HG03378 (cell line): Measurements from ENCODE around the gene REX1BD.
"Not testable (repeated sequence)": the region's sequence is repeated elsewhere in the genome, so short reads cannot be mapped to it uniquely, and the experiment has no call there.

Experiments
- ATAC-seq: cut with Tn5 transposase; IDR thresholded peaks from one replicate; pipeline ENCODE4 v1.9.1; 2021; ENCODE audit warnings: mild to moderate bottlenecking, moderate library complexity; ENCODE audit not compliant: unreplicated experiment

Gene REX1BD

GRCh38 chr19:18588611-18589379 lies at the start of gene REX1BD:
Gene REX1BD, plus strand, starts transcription at chr19:18588798. Its CDS starts 4 bp downstream, at chr19:18588802.
- peak; percentile 69 for ATAC-seq

DNA sequence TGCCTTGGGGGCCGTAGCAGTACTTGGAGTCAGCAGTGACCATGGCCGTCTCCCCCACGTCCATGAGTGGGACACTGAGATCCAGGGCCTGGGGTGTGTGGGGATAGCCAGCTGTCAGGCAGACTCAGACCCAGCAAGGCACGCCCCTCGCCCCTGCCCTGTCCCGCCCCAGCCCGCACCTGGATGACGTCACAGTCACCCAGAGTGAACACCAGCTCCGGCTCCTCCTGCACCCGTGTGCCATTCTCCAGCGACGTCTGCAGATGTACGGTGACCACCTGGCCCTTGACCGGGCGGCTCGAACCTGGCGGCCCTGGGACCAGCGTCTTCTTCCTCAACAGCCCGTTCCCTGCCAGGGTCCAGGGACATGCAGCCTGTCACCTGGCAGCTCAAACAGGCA lies 49.2 kb upstream of the REX1BD start:
- ATAC-seq, result no peak

DNA sequence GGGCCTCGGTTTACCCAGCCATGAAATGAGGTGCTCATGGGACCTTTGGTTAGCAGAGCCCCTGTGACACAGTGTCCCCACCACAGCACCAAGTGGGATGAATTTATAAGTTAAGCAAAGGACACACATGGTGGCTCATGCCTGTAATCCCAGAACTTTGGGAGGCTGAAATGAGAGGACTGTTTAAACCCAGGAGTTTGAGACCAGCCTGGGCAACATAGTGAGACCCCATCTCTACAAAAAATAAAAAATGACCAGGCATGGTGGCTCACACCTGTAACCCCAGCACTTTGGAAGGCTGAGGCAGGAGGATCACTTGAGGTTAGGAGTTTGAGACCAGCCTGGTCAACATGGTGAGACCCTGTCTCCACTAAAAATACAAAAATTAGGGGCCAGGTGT lies 48.4 kb upstream of the REX1BD start:
- ATAC-seq, result not testable (repeated sequence)

- no peak for ATAC-seq
These were observed 47.2 kb upstream of the REX1BD start for GRCh38 chr19:18541258-18541991.

- no peak for ATAC-seq
These were observed 46.3 kb upstream of the REX1BD start for GRCh38 chr19:18541992-18542940.

DNA sequence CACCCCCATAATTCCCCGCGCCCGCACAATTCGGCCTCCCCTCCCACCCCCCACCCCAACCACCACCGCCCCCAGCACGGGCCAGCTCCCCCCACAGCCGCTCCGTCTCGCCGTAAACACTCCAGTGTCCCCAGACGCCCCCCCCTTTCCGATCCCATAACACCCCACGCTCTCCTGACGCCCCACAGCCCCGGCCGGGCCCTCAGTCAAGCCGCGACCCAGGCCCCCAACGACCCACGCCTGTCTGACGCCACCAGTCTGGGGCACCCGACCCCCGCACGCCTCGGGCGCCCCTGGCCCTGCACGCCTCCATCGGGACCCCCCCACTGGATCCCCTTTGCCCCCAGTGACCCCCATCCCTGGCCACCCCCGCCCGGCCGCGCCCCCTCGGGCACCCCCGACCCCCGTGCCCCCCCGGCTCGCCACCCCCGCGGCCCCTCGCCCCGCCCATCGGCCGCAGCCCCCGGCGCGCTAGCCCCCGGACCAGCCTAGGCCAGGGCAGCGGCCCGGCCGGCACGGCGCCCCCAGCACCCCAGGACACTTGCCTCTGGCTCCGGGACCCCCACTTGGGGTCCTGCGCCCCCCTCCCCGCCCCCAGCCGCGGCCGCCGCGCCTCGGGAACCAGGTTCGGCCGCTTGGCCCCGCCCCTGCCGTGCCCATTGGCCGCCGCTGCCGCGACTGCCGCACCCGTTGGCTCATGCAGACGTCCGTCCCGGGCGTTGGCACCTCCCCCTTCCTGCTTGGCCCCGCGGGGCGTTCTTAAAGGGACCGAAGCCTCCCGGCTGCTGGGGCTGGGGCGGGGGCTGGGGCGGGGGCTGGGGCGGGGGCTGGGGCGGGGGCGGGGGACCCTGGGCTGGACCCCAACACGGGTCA lies 45.4 kb upstream of the REX1BD start, which contains the start of gene FKBP8:
FKBP8 (minus strand) TSS at position 633 of the 873 bp plus-strand sequence. CDS start 1,603 bp downstream, outside the sequence.
- peak; percentile 73 for ATAC-seq

GRCh38 chr19:18543814-18544475 lies 44.7 kb upstream of the REX1BD start:
- peak; percentile 69 for ATAC-seq

- no peak for ATAC-seq
These were observed 37.0 kb upstream of the REX1BD start for GRCh38 chr19:18551631-18552030.

GRCh38 chr19:18557411-18558201 lies 31.0 kb upstream of the REX1BD start, which contains the start of gene KXD1:
Gene KXD1, plus strand, starts transcription at chr19:18557870. Its CDS starts 4,187 bp downstream, at chr19:18562057.
- ATAC-seq, result peak; percentile 93

- ATAC-seq, result no peak
These were observed 30.4 kb upstream of the REX1BD start for GRCh38 chr19:18558202-18558555.

DNA sequence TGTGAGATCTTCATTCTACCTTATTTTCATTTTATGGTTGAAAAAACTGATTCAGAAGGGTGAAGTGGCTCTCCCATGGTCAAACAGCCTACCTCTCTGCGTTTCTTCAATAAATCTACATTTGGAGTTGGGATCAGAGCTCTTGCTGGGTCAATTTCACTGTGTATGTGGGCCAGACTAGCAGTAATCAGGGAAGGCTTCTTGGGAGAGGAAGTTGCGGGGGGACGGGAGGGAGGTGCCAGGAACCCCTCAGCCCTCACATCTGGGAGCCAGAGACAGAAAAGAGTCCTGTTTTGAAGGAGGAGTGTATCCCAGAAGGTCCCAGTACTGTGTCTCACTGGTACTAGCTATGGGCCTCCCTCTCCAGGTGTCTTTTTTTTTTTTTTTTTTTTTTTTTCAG lies 30.0 kb upstream of the REX1BD start:
- no peak for ATAC-seq

GRCh38 chr19:18559685-18560084 lies 28.9 kb upstream of the REX1BD start:
- ATAC-seq, result no peak

DNA sequence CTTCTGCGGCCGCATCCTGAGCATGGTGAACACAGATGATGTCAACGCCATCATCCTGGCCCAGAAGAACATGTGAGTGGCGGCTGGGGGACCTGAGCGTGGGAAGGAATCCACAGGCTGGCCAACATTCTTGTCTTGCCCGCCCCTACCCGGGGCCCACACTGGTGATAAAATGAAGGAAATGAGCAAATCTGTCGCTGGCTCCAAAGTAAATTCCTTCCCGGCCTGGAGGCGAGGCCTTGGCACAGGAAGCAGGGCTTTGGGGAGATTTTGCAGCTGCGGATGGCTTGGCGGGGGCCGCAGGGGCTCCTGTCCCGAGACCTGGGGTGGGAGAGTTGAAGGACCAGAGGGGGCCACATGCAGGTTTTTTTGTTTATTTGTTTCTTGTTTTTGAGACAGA lies 26.5 kb upstream of the REX1BD start:
- no peak for ATAC-seq

DNA sequence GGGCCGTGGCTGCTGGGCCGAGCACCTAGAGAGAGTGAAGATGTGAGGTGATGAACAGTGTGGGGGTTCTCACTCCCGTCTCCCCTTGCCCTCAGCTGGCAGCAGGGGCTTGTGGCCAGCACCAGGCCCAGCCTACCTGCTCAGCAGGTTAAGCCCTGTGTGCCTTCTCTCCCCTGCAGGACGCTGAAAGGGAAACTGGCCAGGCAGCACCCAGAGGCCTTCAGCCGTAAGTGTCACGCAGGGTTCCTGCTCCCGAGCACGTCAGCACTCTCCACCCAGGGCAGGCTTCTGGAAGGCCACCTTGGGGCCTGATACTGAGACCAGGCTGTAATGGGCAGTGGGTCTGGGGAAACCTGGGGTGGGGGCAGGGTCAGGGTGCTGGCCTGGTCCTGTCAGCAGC lies 21.6 kb upstream of the REX1BD start:
- no peak for ATAC-seq

DNA sequence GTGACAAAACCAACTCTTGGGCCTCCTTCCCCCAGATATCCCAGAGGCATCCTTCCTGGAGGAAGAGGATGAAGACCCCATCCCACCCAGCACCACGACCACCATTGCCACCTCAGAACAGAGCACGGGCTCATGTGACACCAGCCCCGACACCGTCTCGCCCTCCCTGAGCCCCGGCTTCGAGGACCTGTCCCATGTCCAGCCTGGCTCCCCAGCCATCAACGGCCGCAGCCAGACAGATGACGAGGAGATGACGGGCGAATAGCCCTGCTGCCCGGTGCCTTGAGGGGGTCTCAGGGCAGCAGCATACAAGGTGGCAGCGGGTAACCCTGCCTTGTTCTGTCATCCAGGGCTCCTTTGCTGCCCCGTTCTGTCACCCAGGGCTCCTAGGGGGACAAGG lies 20.2 kb upstream of the REX1BD start:
- ATAC-seq, result no peak

DNA sequence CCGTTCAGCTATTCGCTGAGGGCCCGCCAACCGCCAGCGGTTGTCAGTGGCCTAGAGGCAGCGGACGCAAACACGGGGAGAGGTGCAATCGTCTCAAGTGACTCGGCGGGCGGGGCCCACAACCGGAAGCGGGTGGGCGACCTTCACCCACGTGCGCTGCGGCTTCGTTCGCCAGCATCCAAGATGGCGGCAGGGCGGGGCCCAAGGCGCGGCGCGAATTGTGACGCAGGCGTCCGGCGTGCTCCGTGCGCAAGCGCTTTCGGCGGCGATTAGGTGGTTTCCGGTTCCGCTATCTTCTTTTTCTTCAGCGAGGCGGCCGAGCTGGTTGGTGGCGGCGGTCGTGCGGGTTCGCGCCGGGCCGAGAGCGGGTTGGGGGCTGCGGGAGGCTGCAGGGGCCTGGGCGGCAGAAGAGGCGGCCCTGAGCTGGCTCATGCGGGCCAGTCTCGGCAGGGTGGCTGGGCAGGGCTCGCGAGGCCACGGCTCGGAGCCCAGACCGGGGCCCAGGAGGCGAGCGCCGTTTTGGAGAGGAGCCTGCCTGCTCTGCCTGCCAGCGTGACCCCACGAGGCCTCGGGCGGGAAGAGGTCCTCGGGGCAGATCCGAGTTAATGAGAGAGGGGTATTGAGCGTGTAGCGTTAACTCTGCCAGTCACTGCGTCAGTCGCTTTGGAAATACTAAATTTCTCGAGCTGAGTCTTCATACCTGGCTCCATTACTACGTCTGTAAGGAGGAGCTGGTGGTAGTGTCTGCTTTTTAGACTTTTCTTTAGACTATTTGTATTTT lies 16.8 kb upstream of the REX1BD start, which contains the start of gene UBA52:
UBA52 (plus strand) TSS at position 294 of the 781 bp plus-strand sequence. CDS start 1,444 bp downstream, outside the sequence.
- peak; percentile 84 for ATAC-seq

DNA sequence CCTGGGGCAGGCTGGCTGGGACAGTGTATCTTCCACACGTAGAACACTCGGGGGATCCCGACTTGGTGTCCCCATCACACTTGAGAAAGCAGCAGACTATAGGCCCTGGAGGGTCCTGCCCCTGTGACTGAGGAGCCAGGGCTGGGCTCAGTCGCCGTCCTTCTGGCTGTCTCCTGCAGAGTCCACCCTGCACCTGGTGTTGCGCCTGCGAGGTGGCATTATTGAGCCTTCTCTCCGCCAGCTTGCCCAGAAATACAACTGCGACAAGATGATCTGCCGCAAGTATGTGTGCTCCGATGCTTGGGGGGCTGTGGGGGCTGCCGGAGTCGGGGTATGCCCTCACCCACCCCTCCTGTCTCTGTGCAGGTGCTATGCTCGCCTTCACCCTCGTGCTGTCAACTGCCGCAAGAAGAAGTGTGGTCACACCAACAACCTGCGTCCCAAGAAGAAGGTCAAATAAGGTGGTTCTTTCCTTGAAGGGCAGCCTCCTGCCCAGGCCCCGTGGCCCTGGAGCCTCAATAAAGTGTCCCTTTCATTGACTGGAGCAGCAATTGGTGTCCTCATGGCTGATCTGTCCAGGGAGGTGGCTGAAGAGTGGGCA lies 13.8 kb upstream of the REX1BD start:
- no peak for ATAC-seq
